Stimulated activated CD8-positive, alpha-beta memory T cell treated with anti-CD3 and anti-CD28 coated beads, Interleukin-7, amount 100 ng/mL, for 4 hours (primary cell): ENCODE results near the gene KANSL1.
"Not testable (repeated sequence)": the region's sequence is repeated elsewhere in the genome, so short reads cannot be mapped to it uniquely, and the experiment has no call there.

Experiments used
- DNase-seq, 2 donors: peaks; one replicate each; pipeline ENCODE4 v3.0.0-alpha.2; 2020; ENCODE audit warnings: low read depth in 2 of 2

Gene KANSL1

GRCh38 chr17:46193151-46193625, at the start of gene KANSL1:
KANSL1 (minus strand) TSS chr17:46193429; CDS start chr17:46172143, 21,286 bp downstream.
- DNase-seq = peak; percentile 81 to 82

GRCh38 chr17:46231359-46231758, 38.1 kb upstream of the KANSL1 start:
- not testable (repeated sequence) for DNase-seq

- DNase-seq = peak; percentile 81 to 91
These were observed 32.1 kb upstream of the KANSL1 start for GRCh38 chr17:46225274-46225794.

- not testable (repeated sequence) for DNase-seq
These were observed 31.6 kb upstream of the KANSL1 start for GRCh38 chr17:46224864-46225263.

- not testable (repeated sequence) for DNase-seq
These were observed 29.8 kb upstream of the KANSL1 start for GRCh38 chr17:46223041-46223440.

- DNase-seq = no peak
These were observed 23.5 kb upstream of the KANSL1 start for GRCh38 chr17:46216682-46217081.

- DNase-seq = peak; percentile 25 to 61
These were observed 19.6 kb upstream of the KANSL1 start for GRCh38 chr17:46212634-46213435.

GRCh38 chr17:46208997-46209396, 15.8 kb upstream of the KANSL1 start:
- DNase-seq = no peak

- DNase-seq = no peak
These were observed 12.7 kb upstream of the KANSL1 start for GRCh38 chr17:46205975-46206374.

- no peak for DNase-seq
These were observed 9.2 kb upstream of the KANSL1 start for GRCh38 chr17:46202424-46202823.

GRCh38 chr17:46201491-46201890, 8.3 kb upstream of the KANSL1 start:
- no peak for DNase-seq

GRCh38 chr17:46200197-46200596, 7.0 kb upstream of the KANSL1 start:
- no peak for DNase-seq

- no peak for DNase-seq
These were observed 6.2 kb upstream of the KANSL1 start for GRCh38 chr17:46199379-46199778.

GRCh38 chr17:46198233-46198632, 5.0 kb upstream of the KANSL1 start:
- DNase-seq = no peak

- no peak for DNase-seq
These were observed 4.3 kb upstream of the KANSL1 start for GRCh38 chr17:46197530-46197929.

GRCh38 chr17:46195939-46196716, 2.9 kb upstream of the KANSL1 start:
- DNase-seq = no peak

- no peak for DNase-seq
These were observed 2.1 kb upstream of the KANSL1 start for GRCh38 chr17:46195217-46195855.

- peak; percentile 16 to 63 for DNase-seq
These were observed 1.4 kb upstream of the KANSL1 start for GRCh38 chr17:46194393-46195216.

- peak; percentile 86 for DNase-seq
These were observed 580 bp upstream of the KANSL1 start for GRCh38 chr17:46193626-46194392.

- DNase-seq = peak; percentile 32 to 41
These were observed 634 bp downstream of the KANSL1 start for GRCh38 chr17:46192439-46193150.
